H9 (cell line): Measurements from ENCODE around the gene SLC38A9. TPM values are rescaled to one million over a fixed set of nuclear protein-coding genes. Genes with fewer than 3 reads are reported as not detected.

Experiments used
- DNase-seq: peaks from one replicate; pipeline ENCODE4 v3.0.0-alpha.2; 2017
- H2AFZ ChIP-seq: one replicate; pipeline ENCODE4 v1.6.1; 2013; ENCODE audit warnings: mild to moderate bottlenecking, low read length, control low read depth, moderate library complexity
- H2AK5ac ChIP-seq: 2 replicates; pipeline ENCODE4 v1.6.1; 2013; ENCODE audit warnings: low read length, control low read depth, mixed read lengths; ENCODE audit not compliant: insufficient read length
- H2BK120ac ChIP-seq: one replicate; pipeline ENCODE4 v1.6.1; 2013; ENCODE audit warnings: low read depth, mild to moderate bottlenecking, low read length, control low read depth, inconsistent platforms; ENCODE audit not compliant: poor library complexity, severe bottlenecking
- H2BK12ac ChIP-seq: 2 replicates; pipeline ENCODE4 v1.6.1; 2013; ENCODE audit warnings: low read length, control low read depth, mixed read lengths, low read depth; ENCODE audit not compliant: insufficient read length
- H2BK15ac ChIP-seq: 2 replicates; pipeline ENCODE4 v1.6.1; 2013; ENCODE audit warnings: low read depth, low read length, control low read depth
- H2BK20ac ChIP-seq: one replicate; pipeline ENCODE4 v1.6.1; 2013; ENCODE audit warnings: low read depth, mild to moderate bottlenecking, low read length, control low read depth, inconsistent platforms; ENCODE audit not compliant: poor library complexity, severe bottlenecking
- H2BK5ac ChIP-seq: 2 replicates; pipeline ENCODE4 v1.6.1; 2013; ENCODE audit warnings: low read length, control low read depth, mixed read lengths; ENCODE audit not compliant: insufficient read length
- H3K14ac ChIP-seq: 2 replicates; pipeline ENCODE4 v1.6.1; 2013; ENCODE audit warnings: low read length, control low read depth; ENCODE audit not compliant: insufficient read depth
- H3K18ac ChIP-seq: 2 replicates; pipeline ENCODE4 v1.6.1; 2013; ENCODE audit warnings: low read depth, mild to moderate bottlenecking, mixed read lengths, low read length, control low read depth; ENCODE audit not compliant: insufficient read length
- H3K23ac ChIP-seq: 2 replicates; pipeline ENCODE4 v1.6.1; 2013; ENCODE audit warnings: low read length, control low read depth, mixed read lengths, low read depth; ENCODE audit not compliant: insufficient read length
- H3K23me2 ChIP-seq: 2 replicates; pipeline ENCODE4 v1.6.1; 2013; ENCODE audit warnings: low read depth, mild to moderate bottlenecking, mixed read lengths, low read length, control low read depth; ENCODE audit not compliant: insufficient read length, poor library complexity, severe bottlenecking
- H3K27ac ChIP-seq: 2 replicates; pipeline ENCODE4 v1.5.1; 2013; ENCODE audit warnings: low read length, control low read depth, mixed read lengths, low read depth; ENCODE audit not compliant: insufficient read length
- H3K27me3 ChIP-seq: 2 replicates; pipeline ENCODE4 v1.6.1; 2013; ENCODE audit warnings: low read length, control low read depth, inconsistent platforms; ENCODE audit not compliant: insufficient read depth
- H3K4ac ChIP-seq: 2 replicates; pipeline ENCODE4 v1.6.1; 2013; ENCODE audit warnings: low read depth, mild to moderate bottlenecking, control low read depth, inconsistent platforms, low read length, moderate library complexity
- H3K4me1 ChIP-seq: 2 replicates; pipeline ENCODE4 v1.6.1; 2013; ENCODE audit warnings: low read length, control low read depth, inconsistent platforms; ENCODE audit not compliant: insufficient read depth
- H3K4me2 ChIP-seq: 2 replicates; pipeline ENCODE4 v1.6.1; 2013; ENCODE audit warnings: low read length, control low read depth, mixed read lengths; ENCODE audit not compliant: insufficient read length, insufficient read depth
- H3K56ac ChIP-seq: 2 replicates; pipeline ENCODE4 v1.6.1; 2013; ENCODE audit warnings: low read depth, mild to moderate bottlenecking, mixed read lengths, low read length, control low read depth; ENCODE audit not compliant: insufficient read length
- H3K79me1 ChIP-seq: 2 replicates; pipeline ENCODE4 v1.6.1; 2013; ENCODE audit warnings: low read depth, mild to moderate bottlenecking, moderate library complexity, low read length, control low read depth, inconsistent platforms; ENCODE audit not compliant: insufficient read depth, poor library complexity, severe bottlenecking
- H3K79me2 ChIP-seq: 2 replicates; pipeline ENCODE4 v1.6.1; 2013; ENCODE audit warnings: low read length, control low read depth, inconsistent platforms; ENCODE audit not compliant: insufficient read depth
- H3K9ac ChIP-seq: 2 replicates; pipeline ENCODE4 v1.6.1; 2013; ENCODE audit warnings: low read length, control low read depth, mixed read lengths; ENCODE audit not compliant: insufficient read length; ENCODE audit errors: extremely low read depth
- H3K9me3 ChIP-seq: one replicate; pipeline ENCODE4 v1.6.1; 2013; ENCODE audit warnings: low read depth, low read length, inconsistent platforms; ENCODE audit not compliant: control insufficient read depth
- H3T11ph ChIP-seq: one replicate; pipeline ENCODE4 v1.6.1; 2013; ENCODE audit warnings: mild to moderate bottlenecking, low read length, control low read depth, inconsistent platforms
- H4K20me1 ChIP-seq: one replicate; pipeline ENCODE4 v1.6.1; 2013; ENCODE audit not compliant: control insufficient read depth, insufficient read length, insufficient read depth
- H4K5ac ChIP-seq: 2 replicates; pipeline ENCODE4 v1.6.1; 2013; ENCODE audit warnings: low read depth, mild to moderate bottlenecking, mixed read lengths, low read length, control low read depth; ENCODE audit not compliant: insufficient read length
- H4K8ac ChIP-seq: replicated peaks from 2 replicates; pipeline ENCODE4 v1.6.1; 2013; ENCODE audit warnings: low read length, control low read depth, mixed read lengths, low read depth; ENCODE audit not compliant: insufficient read length
- H4K91ac ChIP-seq: 2 replicates; pipeline ENCODE4 v1.6.1; 2013; ENCODE audit warnings: low read depth, mild to moderate bottlenecking, moderate library complexity, mixed read lengths, low read length, control low read depth; ENCODE audit not compliant: insufficient read length
- H3K27ac Mint-ChIP-seq, 3 experiments: 2 replicates in 2 of 3; 3 replicates in 1 of 3; pipeline ENCODE4 v1.8.0; 2020 to 2021; ENCODE audit warnings: mixed read lengths in 3 of 3, mild to moderate bottlenecking in 1 of 3, moderate library complexity in 1 of 3
- H3K27me3 Mint-ChIP-seq: 2 replicates; pipeline ENCODE4 v1.8.0; 2021; ENCODE audit warnings: low read depth, mild to moderate bottlenecking, moderate library complexity, mixed read lengths
- H3K36me3 Mint-ChIP-seq, 3 experiments: 2 replicates in 2 of 3; 3 replicates in 1 of 3; pipeline ENCODE4 v1.8.0; 2020 to 2021; ENCODE audit warnings: low read depth in 3 of 3, mixed read lengths in 3 of 3; ENCODE audit not compliant: insufficient read depth in 1 of 3
- H3K4me1 Mint-ChIP-seq, 2 experiments: 2 replicates each; pipeline ENCODE4 v1.8.0; 2020; ENCODE audit warnings: mixed read lengths in 2 of 2
- H3K4me3 Mint-ChIP-seq, 2 experiments: 2 replicates in 1 of 2; 3 replicates in 1 of 2; pipeline ENCODE4 v1.8.0; 2020 to 2021; ENCODE audit warnings: mild to moderate bottlenecking in 2 of 2, mixed read lengths in 2 of 2, moderate library complexity in 1 of 2
- H3K9me3 Mint-ChIP-seq, 2 experiments: 2 replicates in 1 of 2; 3 replicates in 1 of 2; pipeline ENCODE4 v1.8.0; 2020; ENCODE audit warnings: mild to moderate bottlenecking in 2 of 2, mixed read lengths in 2 of 2, moderate library complexity in 1 of 2
- CTCF ChIP-seq: fragments of 200-600 bp; sonication (generic); conservative IDR thresholded peaks from 3 replicates; pipeline ENCODE4 v1.8.0; 2021; ENCODE audit warnings: antibody characterized with exemption, mild to moderate bottlenecking
- WGBS: extraction: QIAGEN DNeasy Blood & Tissue Kit; methylation state at CpG from one replicate; pipeline ENCODE4 v1.1.7; 2013; ENCODE audit warnings: missing lambda C conversion rate, low lambda C conversion rate, mixed read lengths; ENCODE audit not compliant: insufficient read length; ENCODE audit errors: extremely low coverage; 5-methylcytosine and 5-hydroxymethylcytosine counted together
- total RNA-seq: library from RNA; stranded (reverse); gene quantifications from 2 replicates; pipeline ENCODE4 v1.2.1, GENCODE V29; 2021

Gene SLC38A9
- total RNA-seq, 1 experiment from 2014 or later = 48.5 TPM

- DNase-seq = no peak
- H3K9ac ChIP-seq = no peak overlapping the region
- Mint-ChIP-seq H3K27ac (peak overlapping the region in 1 of 3 experiments; percentile 61; a peak in 1 of 7 replicates), H3K27me3 (peaks cover 3% of the 10 kb centered on the region; the same call in 1 of the 2 replicates), H3K4me3 (no peak overlapping the region), H3K36me3 (peaks cover 0 to 2% (median 0%) of the 10 kb centered on the region in 3 experiments; a peak in 1 of 7 replicates), H3K9me3 (no peaks in the 10 kb centered on the region; a peak in 1 of 5 replicates), H3K4me1 (peaks cover 17 to 22% of the 10 kb centered on the region in 2 experiments)
- no peak overlapping the region for H2BK20ac ChIP-seq
- H3K9me3 ChIP-seq = no peaks in the 10 kb centered on the region
- H2BK5ac ChIP-seq = no peak overlapping the region
- no peak overlapping the region for H3K14ac ChIP-seq
- no peak overlapping the region for H4K5ac ChIP-seq
- H4K91ac ChIP-seq = no peak overlapping the region
- H2BK15ac ChIP-seq = no peak overlapping the region
- H2BK12ac ChIP-seq = no peak overlapping the region
- WGBS = no CpG with 5 or more reads among the region's 2 CpGs
- no peaks in the 10 kb centered on the region for H3K27me3 ChIP-seq
- no peaks in the 10 kb centered on the region for H3K79me2 ChIP-seq
- H3T11ph ChIP-seq = no peak overlapping the region
- no peak for TF ChIP-seq CTCF
- H3K79me1 ChIP-seq = no peaks in the 10 kb centered on the region
- no peak overlapping the region for H2AFZ ChIP-seq
- H3K23ac ChIP-seq = no peak overlapping the region
- no peak overlapping the region for H2AK5ac ChIP-seq
- H3K18ac ChIP-seq = no peak overlapping the region
- H4K20me1 ChIP-seq = no peaks in the 10 kb centered on the region
- H3K4me2 ChIP-seq = no peak overlapping the region
- no peaks in the 10 kb centered on the region for H3K4me1 ChIP-seq
- H3K56ac ChIP-seq = no peak overlapping the region
- H3K4ac ChIP-seq = no peak overlapping the region
- no peak overlapping the region for H2BK120ac ChIP-seq
- no peak overlapping the region for H4K8ac ChIP-seq
- H3K23me2 ChIP-seq = no peaks in the 10 kb centered on the region
- no peak overlapping the region for H3K27ac ChIP-seq
These were observed 117.5 kb downstream of the SLC38A9 start for GRCh38 chr5:55594671-55595070.
